ENCODE results near the gene LRP8. TPM values are rescaled to one million over a fixed set of nuclear protein-coding genes. Genes with fewer than 3 reads are reported as not detected.

LRP8 gene
- total and polyA plus RNA-seq, 2 of the 13 experiments (the other 11 are each of a cell fraction or from before 2014, with no cell fraction given): 17.3 to 17.4 TPM

- TF ChIP-seq ZNF646 (CRISPR knock-in tag; IDR thresholded peaks at IDR 0.05) (no peak), ZSCAN12 (CRISPR knock-in tag; IDR thresholded peaks at IDR 0.05) (no peak)
Measured at GRCh38 chr1:53273526-53273925, 54.3 kb downstream of the LRP8 start (continued).

- no peak overlapping the region for H2AFZ ChIP-seq (ENCODE audit: low read length)
- BruUV-seq (replicated peaks): no TSS peak
- WGBS (ENCODE audit: low lambda C conversion rate): 93% methylated on average over 3 of the region's 4 CpGs
- no peak overlapping the region for H3K4me3 ChIP-seq (replicated peaks in 1 of 3; ENCODE audit: insufficient read depth in 1 of 3, low read depth in 2 of 3, low read length in 3 of 3)
- H3K4me1 ChIP-seq (ENCODE audit: insufficient read depth, low read length): no peaks in the 10 kb centered on the region
- H3K27me3 ChIP-seq (ENCODE audit: control insufficient read depth in 1 of 2, insufficient read depth in 2 of 2, low read length in 2 of 2): no peaks in the 10 kb centered on the region
- no peaks in the 10 kb centered on the region for H4K20me1 ChIP-seq (ENCODE audit: insufficient read depth, low read length)
- ChIA-PET POLR2A (no interaction called here), CTCF (ENCODE audit: low intra/inter-chr PET ratio, low total read pairs) (no interaction called here)
- no peaks in the 10 kb centered on the region for H3K9me3 ChIP-seq (ENCODE audit: low read length)
- no peak overlapping the region for H3K4me2 ChIP-seq (ENCODE audit: low read depth, low read length)
- H3K27ac ChIP-seq (ENCODE audit: extremely low read length, insufficient read depth, low read length): no peak overlapping the region
- FAIRE-seq: no peak
- no peak for DNase-seq (ENCODE audit: low spot score)
- no peaks in the 10 kb centered on the region for H3K79me2 ChIP-seq (ENCODE audit: insufficient read depth, low read length)
- intact Hi-C loops (cut with micrococcal nuclease; ENCODE audit: unreplicated experiment): no loop called here
- no peak overlapping the region for H3K9ac ChIP-seq (ENCODE audit: insufficient read depth, low read depth, low read length)
- ATAC-seq: no peak
- in situ Hi-C loops (cut with HindIII; ENCODE audit: extremely low pct_ligation_motif_present, low pct_unique_long_range_greater_than_20kb): no loop called here
- peaks cover 6 to 13% of the 10 kb centered on the region in 2 experiments; a peak in 4 of 5 replicates for H3K36me3 ChIP-seq (replicated peaks in 1 of 2; ENCODE audit: control insufficient read depth in 1 of 2, insufficient read depth in 2 of 2, low read length in 2 of 2)
- TF ChIP-seq, protein P1, sequence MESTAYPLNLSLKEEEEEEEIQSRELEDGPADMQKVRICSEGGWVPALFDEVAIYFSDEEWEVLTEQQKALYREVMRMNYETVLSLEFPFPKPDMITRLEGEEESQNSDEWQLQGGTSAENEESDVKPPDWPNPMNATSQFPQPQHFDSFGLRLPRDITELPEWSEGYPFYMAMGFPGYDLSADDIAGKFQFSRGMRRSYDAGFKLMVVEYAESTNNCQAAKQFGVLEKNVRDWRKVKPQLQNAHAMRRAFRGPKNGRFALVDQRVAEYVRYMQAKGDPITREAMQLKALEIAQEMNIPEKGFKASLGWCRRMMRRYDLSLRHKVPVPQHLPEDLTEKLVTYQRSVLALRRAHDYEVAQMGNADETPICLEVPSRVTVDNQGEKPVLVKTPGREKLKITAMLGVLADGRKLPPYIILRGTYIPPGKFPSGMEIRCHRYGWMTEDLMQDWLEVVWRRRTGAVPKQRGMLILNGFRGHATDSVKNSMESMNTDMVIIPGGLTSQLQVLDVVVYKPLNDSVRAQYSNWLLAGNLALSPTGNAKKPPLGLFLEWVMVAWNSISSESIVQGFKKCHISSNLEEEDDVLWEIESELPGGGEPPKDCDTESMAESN (CRISPR knock-in tag; conservative IDR thresholded peaks at IDR 0.05): no peak
- TF ChIP-seq KMT2A (CRISPR knock-in tag; IDR thresholded peaks at IDR 0.05): no peak
- no peak for TF ChIP-seq MLLT10 (CRISPR knock-in tag; IDR thresholded peaks at IDR 0.05)
- no peak for TF ChIP-seq SUZ12 (IDR thresholded peaks at IDR 0.05; ENCODE audit: low read depth, low read length)
- no peak for TF ChIP-seq ZMYM2 (CRISPR knock-in tag; IDR thresholded peaks at IDR 0.05)
- TF ChIP-seq ZNF678 (CRISPR knock-in tag; IDR thresholded peaks at IDR 0.05): no peak
- no peak for TF ChIP-seq ZNF326 (CRISPR knock-in tag; IDR thresholded peaks at IDR 0.05; ENCODE audit: borderline replicate concordance)
- TF ChIP-seq U2AF1 (optimal IDR thresholded peaks at IDR 0.05; ENCODE audit: low read depth, low read length): no peak
- TF ChIP-seq NFKBIZ (CRISPR knock-in tag; IDR thresholded peaks at IDR 0.05): no peak
- no peak for TF ChIP-seq ZMYM3 (CRISPR knock-in tag; IDR thresholded peaks at IDR 0.05)
- no peak for TF ChIP-seq SYNCRIP (IDR thresholded peaks at IDR 0.05; ENCODE audit: insufficient read depth, low read depth, low read length)
- TF ChIP-seq ZNF83 (CRISPR knock-in tag; IDR thresholded peaks at IDR 0.05; ENCODE audit: borderline replicate concordance): no peak
- TF ChIP-seq, protein P2, sequence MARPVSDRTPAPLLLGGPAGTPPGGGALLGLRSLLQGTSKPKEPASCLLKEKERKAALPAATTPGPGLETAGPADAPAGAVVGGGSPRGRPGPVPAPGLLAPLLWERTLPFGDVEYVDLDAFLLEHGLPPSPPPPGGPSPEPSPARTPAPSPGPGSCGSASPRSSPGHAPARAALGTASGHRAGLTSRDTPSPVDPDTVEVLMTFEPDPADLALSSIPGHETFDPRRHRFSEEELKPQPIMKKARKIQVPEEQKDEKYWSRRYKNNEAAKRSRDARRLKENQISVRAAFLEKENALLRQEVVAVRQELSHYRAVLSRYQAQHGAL (CRISPR knock-in tag; IDR thresholded peaks at IDR 0.05; ENCODE audit: not compliant biosample characterization): no peak
- no peak for TF ChIP-seq FOXK2 (IDR thresholded peaks at IDR 0.05)
- TF ChIP-seq ZNF460 (CRISPR knock-in tag; IDR thresholded peaks at IDR 0.05; ENCODE audit: borderline replicate concordance): no peak
Measured at GRCh38 chr1:53272349-53272748, 55.5 kb downstream of the LRP8 start.
